Liver (tissue), 9 donors: Measurements from ENCODE around the gene FGB. TPM values are rescaled to one million over a fixed set of nuclear protein-coding genes. Genes with fewer than 3 reads are reported as not detected.

ENCODE experiments used
- DNase-seq: peaks from one replicate; pipeline ENCODE4 v3.0.0-alpha.2; 2017; ENCODE audit warnings: low spot score
- H3K27ac ChIP-seq, 2 donors: one replicate each; pipeline ENCODE4 v1.7.0; 2013; ENCODE audit warnings: inconsistent platforms in 2 of 2, low read length in 2 of 2, control low read depth in 1 of 2, low read depth in 1 of 2, mild to moderate bottlenecking in 1 of 2
- H3K27me3 ChIP-seq, 4 donors: one replicate each; pipeline versions ENCODE4 v1.6.1 to v1.7.0; 2013; ENCODE audit warnings: low read length in 3 of 4, inconsistent platforms in 1 of 4, mild to moderate bottlenecking in 1 of 4, moderate library complexity in 1 of 4; ENCODE audit not compliant: control insufficient read depth in 4 of 4, insufficient read depth in 4 of 4
- H3K36me3 ChIP-seq, 4 donors: one replicate each; pipeline versions ENCODE4 v1.6.1 to v1.7.0; 2013; ENCODE audit warnings: low read length in 3 of 4, mild to moderate bottlenecking in 3 of 4, low read depth in 1 of 4, moderate library complexity in 1 of 4; ENCODE audit not compliant: control insufficient read depth in 4 of 4, insufficient read depth in 3 of 4
- H3K4me1 ChIP-seq, 4 donors: one replicate each; pipeline versions ENCODE4 v1.6.1 to v1.7.0; 2013; ENCODE audit warnings: low read length in 3 of 4, mild to moderate bottlenecking in 3 of 4, moderate library complexity in 1 of 4; ENCODE audit not compliant: control insufficient read depth in 4 of 4, insufficient read depth in 4 of 4
- H3K4me3 ChIP-seq, 3 donors: one replicate each; pipeline versions ENCODE4 v1.6.1 to v1.7.0; 2013; ENCODE audit warnings: low read length in 3 of 3, control low read depth in 1 of 3, low read depth in 1 of 3, mild to moderate bottlenecking in 1 of 3
- H3K9ac ChIP-seq, 2 donors: one replicate each; pipeline ENCODE4 v1.7.0; 2013; ENCODE audit warnings: low read length in 2 of 2, mild to moderate bottlenecking in 2 of 2, moderate library complexity in 2 of 2, control low read depth in 1 of 2, low read depth in 1 of 2
- H3K9me3 ChIP-seq, 4 donors: one replicate each; pipeline versions ENCODE4 v1.6.1 to v1.7.0; 2013; ENCODE audit warnings: low read length in 3 of 4; ENCODE audit not compliant: control insufficient read depth in 4 of 4
- EGR1 ChIP-seq, 2 donors: IDR thresholded peaks; 2 replicates each; pipeline ENCODE4 v1.6.1; 2016 to 2018; ENCODE audit warnings: antibody characterized with exemption in 2 of 2, low read depth in 2 of 2
- FOXA1 ChIP-seq: IDR thresholded peaks from 2 replicates; pipeline ENCODE4 v1.6.1; 2016; ENCODE audit warnings: antibody characterized with exemption
- FOXA2 ChIP-seq: IDR thresholded peaks from 2 replicates; pipeline ENCODE4 v1.6.1; 2016; ENCODE audit warnings: antibody characterized with exemption
- GABPA ChIP-seq, 2 donors: IDR thresholded peaks in 1 of 2; conservative IDR thresholded peaks in 1 of 2; 2 replicates each; pipeline ENCODE4 v1.6.1; 2016; ENCODE audit warnings: antibody characterized with exemption in 2 of 2, mild to moderate bottlenecking in 1 of 2, moderate library complexity in 1 of 2
- HNF4A ChIP-seq, 2 donors: conservative IDR thresholded peaks; 2 replicates each; pipeline ENCODE4 v1.6.1; 2016; ENCODE audit warnings: antibody characterized with exemption in 2 of 2, mild to moderate bottlenecking in 2 of 2
- HNF4G ChIP-seq: IDR thresholded peaks from 2 replicates; pipeline ENCODE4 v1.6.1; 2016; ENCODE audit warnings: antibody characterized with exemption
- JUND ChIP-seq, 2 donors: IDR thresholded peaks; 2 replicates each; pipeline ENCODE4 v1.6.1; 2016; ENCODE audit warnings: antibody characterized with exemption in 2 of 2
- NR2F2 ChIP-seq: IDR thresholded peaks from 2 replicates; pipeline ENCODE4 v1.6.1; 2016; ENCODE audit warnings: antibody characterized with exemption
- RAD21 ChIP-seq, 2 donors: IDR thresholded peaks; 2 replicates each; pipeline ENCODE4 v1.6.1; 2016; ENCODE audit warnings: antibody characterized with exemption in 2 of 2, mild to moderate bottlenecking in 2 of 2
- RXRA ChIP-seq, 2 donors: IDR thresholded peaks; 2 replicates each; pipeline ENCODE4 v1.6.1; 2017 to 2018; ENCODE audit warnings: antibody characterized with exemption in 2 of 2, mild to moderate bottlenecking in 1 of 2
- SP1 ChIP-seq: IDR thresholded peaks from 2 replicates; pipeline ENCODE4 v1.6.1; 2018; ENCODE audit warnings: antibody characterized with exemption, mild to moderate bottlenecking
- TAF1 ChIP-seq: conservative IDR thresholded peaks from 2 replicates; pipeline ENCODE4 v1.6.1; 2016; ENCODE audit warnings: antibody characterized with exemption, mild to moderate bottlenecking
- YY1 ChIP-seq: IDR thresholded peaks from 2 replicates; pipeline ENCODE4 v1.6.1; 2016; ENCODE audit warnings: antibody characterized with exemption, mild to moderate bottlenecking
- WGBS: extraction: QIAGEN DNeasy Blood & Tissue Kit; methylation state at CpG from one replicate; pipeline ENCODE4 v1.1.7; 2013; 5-methylcytosine and 5-hydroxymethylcytosine counted together
- polyA plus RNA-seq, 2 donors: library from polyadenylated mRNA; stranded (reverse) in 1 of 2; unstranded in 1 of 2; fragments of 200-250 nt in 1 of 2; fragments of >200 nt in 1 of 2; fragmentation: Nextera tagmentation in 1 of 2; extraction: Ambion mirVana in 1 of 2; gene quantifications; one replicate each; pipeline versions ENCODE4 v1.2.1 to v1.2.3, GENCODE V29; 2013 to 2015
- total RNA-seq, 2 donors: library from RNA; depleted of rRNA; stranded (reverse); fragments of >200 nt; gene quantifications; one replicate each; pipeline ENCODE4 v1.2.3, GENCODE V29; 2014
- TF ChIP-seq, protein P1 (sequence below): IDR thresholded peaks from 2 replicates; pipeline ENCODE4 v1.6.1; 2016; ENCODE audit warnings: antibody characterized with exemption
- TF ChIP-seq, protein P2 (sequence below): fragments of 150-350 bp; IDR thresholded peaks from 2 replicates; pipeline ENCODE4 v1.5.1; 2017; ENCODE audit warnings: improper control_type of control experiment, low read depth, low read length; ENCODE audit not compliant: missing input control
- TF ChIP-seq, protein P3 (sequence below): IDR thresholded peaks from 2 replicates; pipeline ENCODE4 v1.6.1; 2016; ENCODE audit warnings: antibody characterized with exemption, mild to moderate bottlenecking
- TF ChIP-seq, protein P4 (sequence below): IDR thresholded peaks from 2 replicates; pipeline ENCODE4 v1.6.1; 2016; ENCODE audit warnings: antibody characterized with exemption
- TF ChIP-seq, protein P5 (sequence below): IDR thresholded peaks from 2 replicates; pipeline ENCODE4 v1.6.1; 2016; ENCODE audit warnings: antibody characterized with exemption
- donor health status: healthy.
- donor health status: healthy.
- donor health status: healthy.
- donor health status: healthy.
- donor health status: healthy.

Gene FGB
- total and polyA plus RNA-seq, 4 donors, result 11,318 to 21,431 (median 15,382) TPM

DNA sequence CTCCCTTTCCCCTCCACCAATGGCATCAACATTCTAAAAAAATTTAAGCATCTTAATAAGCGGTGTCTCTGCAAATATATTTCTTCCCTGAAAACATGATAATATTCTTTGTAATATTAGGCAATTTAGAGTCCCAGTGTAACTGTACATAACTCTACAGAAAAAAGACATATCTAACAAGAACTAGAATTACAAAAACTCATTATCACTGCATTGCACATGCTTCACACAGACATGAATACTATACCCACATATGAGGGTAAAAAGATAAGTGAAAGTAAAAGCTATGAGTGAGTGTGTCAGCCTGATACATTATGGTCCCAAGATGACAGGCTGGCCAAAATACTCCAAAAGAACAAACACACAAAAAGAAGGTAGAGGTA, 2.4 kb upstream of the FGB start:
- DNase-seq, result no peak
- WGBS, result 38% methylated on average over 1 of the region's 1 CpG

DNA sequence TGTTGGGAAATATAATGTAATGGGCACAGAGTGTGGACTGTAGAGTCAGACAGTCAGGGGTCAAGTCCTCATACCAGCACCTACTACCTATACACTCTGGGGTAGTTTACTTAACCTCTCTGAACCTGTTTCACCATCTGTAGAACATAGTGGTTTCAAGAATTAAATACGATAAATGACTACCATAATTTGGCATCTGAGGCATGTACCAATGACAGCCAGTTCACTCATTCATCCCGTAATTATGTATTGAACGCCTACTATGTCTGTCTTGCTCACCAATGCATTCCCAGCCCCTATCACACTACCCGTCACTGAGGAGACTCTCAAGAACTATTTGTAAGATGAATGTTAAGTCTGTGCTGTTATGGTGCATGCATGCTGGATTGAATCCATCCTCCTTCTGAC, 2.0 kb upstream of the FGB start:
- no peaks in the 10 kb centered on the region for H3K9me3 ChIP-seq
- DNase-seq, result no peak
- peak overlapping the region; percentile 7 to 58 (median 31) for H3K4me3 ChIP-seq
- H3K4me1 ChIP-seq, result peaks cover 2 to 33% (median 11%) of the 10 kb centered on the region in 4 donors
- H3K36me3 ChIP-seq, result peaks cover 2 to 12% (median 9%) of the 10 kb centered on the region in 4 donors
- H3K27me3 ChIP-seq, result no peaks in the 10 kb centered on the region
- H3K27ac ChIP-seq, result peak overlapping the region; percentile 76 to 87
- WGBS, result 27% methylated on average over 4 of the region's 4 CpGs
- TF ChIP-seq TAF1, result no peak
- TF ChIP-seq, protein P1, sequence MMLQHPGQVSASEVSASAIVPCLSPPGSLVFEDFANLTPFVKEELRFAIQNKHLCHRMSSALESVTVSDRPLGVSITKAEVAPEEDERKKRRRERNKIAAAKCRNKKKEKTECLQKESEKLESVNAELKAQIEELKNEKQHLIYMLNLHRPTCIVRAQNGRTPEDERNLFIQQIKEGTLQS, result no peak
- TF ChIP-seq, protein P2, sequence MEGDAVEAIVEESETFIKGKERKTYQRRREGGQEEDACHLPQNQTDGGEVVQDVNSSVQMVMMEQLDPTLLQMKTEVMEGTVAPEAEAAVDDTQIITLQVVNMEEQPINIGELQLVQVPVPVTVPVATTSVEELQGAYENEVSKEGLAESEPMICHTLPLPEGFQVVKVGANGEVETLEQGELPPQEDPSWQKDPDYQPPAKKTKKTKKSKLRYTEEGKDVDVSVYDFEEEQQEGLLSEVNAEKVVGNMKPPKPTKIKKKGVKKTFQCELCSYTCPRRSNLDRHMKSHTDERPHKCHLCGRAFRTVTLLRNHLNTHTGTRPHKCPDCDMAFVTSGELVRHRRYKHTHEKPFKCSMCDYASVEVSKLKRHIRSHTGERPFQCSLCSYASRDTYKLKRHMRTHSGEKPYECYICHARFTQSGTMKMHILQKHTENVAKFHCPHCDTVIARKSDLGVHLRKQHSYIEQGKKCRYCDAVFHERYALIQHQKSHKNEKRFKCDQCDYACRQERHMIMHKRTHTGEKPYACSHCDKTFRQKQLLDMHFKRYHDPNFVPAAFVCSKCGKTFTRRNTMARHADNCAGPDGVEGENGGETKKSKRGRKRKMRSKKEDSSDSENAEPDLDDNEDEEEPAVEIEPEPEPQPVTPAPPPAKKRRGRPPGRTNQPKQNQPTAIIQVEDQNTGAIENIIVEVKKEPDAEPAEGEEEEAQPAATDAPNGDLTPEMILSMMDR, result no peak
- no peak for TF ChIP-seq EGR1 (IDR thresholded peaks at IDR 0.05; ENCODE audit: low read depth in 2 of 2)
- TF ChIP-seq YY1, result no peak
- TF ChIP-seq HNF4A (conservative IDR thresholded peaks at IDR 0.05), result peak; percentile 73 to 85
- no peak for TF ChIP-seq FOXA1
- TF ChIP-seq NR2F2, result peak; percentile 58
- peak; percentile 64 to 82 for TF ChIP-seq RXRA (IDR thresholded peaks at IDR 0.05)
- no peak for TF ChIP-seq JUND (IDR thresholded peaks at IDR 0.05)
- no peak for TF ChIP-seq GABPA (IDR thresholded peaks at IDR 0.05 in 1 of 2, conservative IDR thresholded peaks at IDR 0.05 in 1 of 2)
- TF ChIP-seq SP1, result no peak
- TF ChIP-seq, protein P3, sequence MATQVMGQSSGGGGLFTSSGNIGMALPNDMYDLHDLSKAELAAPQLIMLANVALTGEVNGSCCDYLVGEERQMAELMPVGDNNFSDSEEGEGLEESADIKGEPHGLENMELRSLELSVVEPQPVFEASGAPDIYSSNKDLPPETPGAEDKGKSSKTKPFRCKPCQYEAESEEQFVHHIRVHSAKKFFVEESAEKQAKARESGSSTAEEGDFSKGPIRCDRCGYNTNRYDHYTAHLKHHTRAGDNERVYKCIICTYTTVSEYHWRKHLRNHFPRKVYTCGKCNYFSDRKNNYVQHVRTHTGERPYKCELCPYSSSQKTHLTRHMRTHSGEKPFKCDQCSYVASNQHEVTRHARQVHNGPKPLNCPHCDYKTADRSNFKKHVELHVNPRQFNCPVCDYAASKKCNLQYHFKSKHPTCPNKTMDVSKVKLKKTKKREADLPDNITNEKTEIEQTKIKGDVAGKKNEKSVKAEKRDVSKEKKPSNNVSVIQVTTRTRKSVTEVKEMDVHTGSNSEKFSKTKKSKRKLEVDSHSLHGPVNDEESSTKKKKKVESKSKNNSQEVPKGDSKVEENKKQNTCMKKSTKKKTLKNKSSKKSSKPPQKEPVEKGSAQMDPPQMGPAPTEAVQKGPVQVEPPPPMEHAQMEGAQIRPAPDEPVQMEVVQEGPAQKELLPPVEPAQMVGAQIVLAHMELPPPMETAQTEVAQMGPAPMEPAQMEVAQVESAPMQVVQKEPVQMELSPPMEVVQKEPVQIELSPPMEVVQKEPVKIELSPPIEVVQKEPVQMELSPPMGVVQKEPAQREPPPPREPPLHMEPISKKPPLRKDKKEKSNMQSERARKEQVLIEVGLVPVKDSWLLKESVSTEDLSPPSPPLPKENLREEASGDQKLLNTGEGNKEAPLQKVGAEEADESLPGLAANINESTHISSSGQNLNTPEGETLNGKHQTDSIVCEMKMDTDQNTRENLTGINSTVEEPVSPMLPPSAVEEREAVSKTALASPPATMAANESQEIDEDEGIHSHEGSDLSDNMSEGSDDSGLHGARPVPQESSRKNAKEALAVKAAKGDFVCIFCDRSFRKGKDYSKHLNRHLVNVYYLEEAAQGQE, result no peak
- TF ChIP-seq RAD21 (IDR thresholded peaks at IDR 0.05), result no peak
- TF ChIP-seq FOXA2, result peak; percentile 62
- TF ChIP-seq, protein P4, sequence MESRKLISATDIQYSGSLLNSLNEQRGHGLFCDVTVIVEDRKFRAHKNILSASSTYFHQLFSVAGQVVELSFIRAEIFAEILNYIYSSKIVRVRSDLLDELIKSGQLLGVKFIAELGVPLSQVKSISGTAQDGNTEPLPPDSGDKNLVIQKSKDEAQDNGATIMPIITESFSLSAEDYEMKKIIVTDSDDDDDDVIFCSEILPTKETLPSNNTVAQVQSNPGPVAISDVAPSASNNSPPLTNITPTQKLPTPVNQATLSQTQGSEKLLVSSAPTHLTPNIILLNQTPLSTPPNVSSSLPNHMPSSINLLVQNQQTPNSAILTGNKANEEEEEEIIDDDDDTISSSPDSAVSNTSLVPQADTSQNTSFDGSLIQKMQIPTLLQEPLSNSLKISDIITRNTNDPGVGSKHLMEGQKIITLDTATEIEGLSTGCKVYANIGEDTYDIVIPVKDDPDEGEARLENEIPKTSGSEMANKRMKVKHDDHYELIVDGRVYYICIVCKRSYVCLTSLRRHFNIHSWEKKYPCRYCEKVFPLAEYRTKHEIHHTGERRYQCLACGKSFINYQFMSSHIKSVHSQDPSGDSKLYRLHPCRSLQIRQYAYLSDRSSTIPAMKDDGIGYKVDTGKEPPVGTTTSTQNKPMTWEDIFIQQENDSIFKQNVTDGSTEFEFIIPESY, result peak; percentile 23
- no peak for TF ChIP-seq HNF4G
- TF ChIP-seq, protein P5, sequence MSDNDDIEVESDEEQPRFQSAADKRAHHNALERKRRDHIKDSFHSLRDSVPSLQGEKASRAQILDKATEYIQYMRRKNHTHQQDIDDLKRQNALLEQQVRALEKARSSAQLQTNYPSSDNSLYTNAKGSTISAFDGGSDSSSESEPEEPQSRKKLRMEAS, result peak; percentile 6
- peak overlapping the region in 1 of 2 donors; percentile 16 for H3K9ac ChIP-seq

More for the DNA sequence above, 2.4 kb upstream of the FGB start:
- H3K27me3 ChIP-seq, result no peaks in the 10 kb centered on the region
- H3K9me3 ChIP-seq, result no peaks in the 10 kb centered on the region
- peak overlapping the region; percentile 76 to 87 for H3K27ac ChIP-seq
- peaks cover 0 to 9% (median 5%) of the 10 kb centered on the region in 4 donors for H3K36me3 ChIP-seq
- peaks cover 2 to 29% (median 11%) of the 10 kb centered on the region in 4 donors for H3K4me1 ChIP-seq
- H3K9ac ChIP-seq, result peak overlapping the region in 1 of 2 donors; percentile 16
- H3K4me3 ChIP-seq, result peak overlapping the region in 1 of 3 donors; percentile 52
- TF ChIP-seq SP1 (peak; percentile 64), JUND (IDR thresholded peaks at IDR 0.05) (peak in 1 of 2 donors; percentile 6)
- TF ChIP-seq, protein P4, result peak; percentile 27
- TF ChIP-seq, protein P5, result no peak
